ENCODE data around the gene MAN2B2.

Gene MAN2B2

DNA sequence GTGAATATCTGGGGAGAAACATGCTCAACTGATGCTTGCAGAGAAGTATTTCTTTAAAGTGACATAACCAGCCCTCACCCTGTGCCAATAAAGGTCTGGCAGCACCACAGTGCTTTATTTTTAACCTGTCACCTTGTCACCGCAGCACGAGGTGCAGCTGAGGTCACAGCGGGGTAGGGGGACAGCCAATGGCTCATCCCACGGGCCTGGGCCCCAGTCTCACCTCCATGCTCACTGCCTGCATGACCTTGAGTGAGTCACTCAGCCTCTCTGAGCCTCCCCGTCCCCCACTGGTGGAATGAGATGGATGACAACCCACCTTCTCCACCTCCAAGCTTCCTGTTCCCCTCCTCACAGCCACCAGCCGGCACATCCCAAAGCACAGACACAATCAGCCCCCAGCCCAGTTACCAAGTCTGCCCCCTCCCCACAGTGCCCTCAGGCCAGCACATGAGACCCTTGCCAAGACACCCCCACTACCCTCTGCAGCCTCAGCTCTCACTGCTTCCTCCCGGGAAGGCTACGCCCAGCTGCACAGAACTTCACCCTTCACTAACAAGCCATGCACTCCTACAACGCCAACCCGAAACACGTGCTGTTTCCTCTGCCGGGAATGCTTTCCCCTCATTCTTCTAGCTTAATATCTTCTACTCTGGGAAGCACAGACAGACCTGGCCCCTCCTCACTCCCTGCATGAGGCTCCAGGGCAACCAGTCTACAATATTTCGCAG is 24.9 kb upstream of the MAN2B2 start:
- no peaks in the 10 kb centered on the region for H3K9me3 Mint-ChIP-seq
- no peak for ATAC-seq (replicated peaks)

DNA sequence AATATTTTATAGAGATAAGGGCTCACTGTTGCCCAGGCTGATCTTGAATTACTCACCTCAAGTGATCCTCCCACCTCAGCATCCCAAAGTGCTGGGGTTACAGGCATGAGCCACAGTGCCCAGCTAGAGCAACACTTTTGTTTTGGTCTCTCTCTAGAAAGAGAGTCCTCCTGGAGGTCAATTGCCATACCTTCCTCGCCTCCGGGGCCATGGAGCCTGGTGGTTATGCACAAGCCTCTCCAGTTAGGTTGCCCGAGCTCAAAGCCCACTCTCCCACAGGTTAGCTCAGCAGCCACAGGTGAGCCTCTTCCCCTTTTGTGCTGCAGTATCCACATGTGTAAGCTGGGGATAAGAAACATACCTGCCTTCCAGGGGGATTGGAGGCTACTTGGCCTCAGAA is 24.2 kb upstream of the MAN2B2 start:
- no peaks in the 10 kb centered on the region for H3K9me3 Mint-ChIP-seq
- no peaks in the 10 kb centered on the region for H3K36me3 Mint-ChIP-seq (ENCODE audit: insufficient read depth)
- DNase-seq (no peak), ATAC-seq (replicated peaks) (no peak)
- no peak overlapping the region for H3K27ac Mint-ChIP-seq
- peaks cover 53 to 100% of the 10 kb centered on the region in 2 donors for H3K27me3 Mint-ChIP-seq
- H3K4me3 Mint-ChIP-seq: no peak overlapping the region
- H3K4me1 Mint-ChIP-seq (ENCODE audit: low read depth in 2 of 2): peaks cover 1 to 5% of the 10 kb centered on the region in 2 donors

More for the DNA sequence above, 24.9 kb upstream of the MAN2B2 start:
- Mint-ChIP-seq H3K27me3 (peaks cover 60 to 100% of the 10 kb centered on the region in 2 donors), H3K27ac (no peak overlapping the region), H3K36me3 (ENCODE audit: insufficient read depth) (no peaks in the 10 kb centered on the region), H3K4me1 (ENCODE audit: low read depth in 2 of 2) (peaks cover 1 to 5% of the 10 kb centered on the region in 2 donors), H3K4me3 (no peak overlapping the region)
- DNase-seq: no peak

DNA sequence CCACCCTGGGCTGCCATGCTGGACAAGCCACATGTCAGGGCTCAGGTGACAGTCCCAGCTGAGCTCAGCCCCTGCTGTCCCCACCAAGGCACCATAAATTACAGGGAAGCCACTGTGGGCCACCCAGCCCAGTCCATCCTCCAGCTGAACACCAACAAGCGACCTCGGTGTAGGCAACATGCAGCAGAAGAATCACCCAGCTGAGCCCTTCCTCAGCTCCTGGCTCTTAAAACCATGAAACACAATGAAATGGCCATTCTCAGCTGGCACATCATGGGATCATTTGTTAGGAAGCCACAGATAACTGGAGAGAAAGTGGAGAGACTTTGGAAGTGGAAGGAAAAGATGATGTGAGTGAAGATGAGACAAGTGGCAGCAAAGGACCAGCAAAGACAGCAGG is 23.3 kb upstream of the MAN2B2 start:
- DNase-seq (no peak), ATAC-seq (replicated peaks) (no peak)
- Mint-ChIP-seq H3K4me1 (ENCODE audit: low read depth in 2 of 2) (peaks cover under 1 to 5% of the 10 kb centered on the region in 2 donors), H3K27me3 (peaks cover 54 to 100% of the 10 kb centered on the region in 2 donors), H3K27ac (no peak overlapping the region), H3K36me3 (ENCODE audit: insufficient read depth) (no peaks in the 10 kb centered on the region), H3K4me3 (no peak overlapping the region), H3K9me3 (no peaks in the 10 kb centered on the region)

DNA sequence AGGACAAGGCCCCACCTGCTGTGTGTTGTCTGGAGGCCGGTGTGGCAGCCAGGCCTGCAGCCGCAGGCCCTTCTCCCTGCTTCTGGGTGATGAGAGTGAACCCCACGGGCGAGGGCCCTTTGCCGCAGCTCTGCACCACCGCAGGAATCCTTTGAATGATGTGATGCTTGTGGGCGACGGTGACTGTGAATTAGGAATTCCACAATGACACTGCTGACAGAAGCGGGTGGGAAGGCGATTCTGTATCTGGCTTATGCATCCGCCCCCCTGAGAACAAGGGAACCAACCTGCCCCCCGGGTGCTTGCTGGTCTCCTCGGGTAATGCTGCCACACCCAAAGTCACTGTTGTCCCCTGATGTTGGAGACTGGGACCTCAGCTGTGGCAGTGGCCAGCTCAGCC is 19.5 kb upstream of the MAN2B2 start:
- Mint-ChIP-seq H3K4me1 (ENCODE audit: low read depth in 2 of 2) (no peaks in the 10 kb centered on the region), H3K27ac (no peak overlapping the region), H3K9me3 (no peaks in the 10 kb centered on the region), H3K4me3 (no peak overlapping the region), H3K36me3 (ENCODE audit: insufficient read depth) (no peaks in the 10 kb centered on the region), H3K27me3 (peaks cover 49 to 100% of the 10 kb centered on the region in 2 donors)
- DNase-seq (no peak), ATAC-seq (replicated peaks) (no peak)

DNA sequence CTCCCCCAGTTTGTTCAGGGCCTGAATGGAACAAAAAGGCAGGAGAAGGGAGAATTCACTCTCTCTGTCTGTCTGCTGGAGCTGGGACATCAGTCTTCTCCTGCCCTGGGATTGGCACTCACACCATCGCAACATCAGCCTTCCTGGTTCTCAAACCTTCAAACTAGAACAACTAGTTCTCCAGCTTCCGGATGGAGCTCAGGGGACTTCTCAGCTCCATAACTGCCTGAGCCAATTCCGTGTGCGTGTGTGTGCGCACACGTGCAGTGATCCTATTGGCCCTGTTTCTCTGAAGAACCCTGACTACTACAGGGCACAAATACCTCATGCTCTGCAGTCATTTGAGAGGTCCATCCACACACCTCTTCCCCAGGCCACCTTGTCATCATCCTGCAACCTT is 18.7 kb upstream of the MAN2B2 start:
- no peak overlapping the region for H3K4me3 Mint-ChIP-seq
- H3K9me3 Mint-ChIP-seq: no peaks in the 10 kb centered on the region
- DNase-seq (no peak), ATAC-seq (replicated peaks) (no peak)
- no peak overlapping the region for H3K27ac Mint-ChIP-seq
- H3K4me1 Mint-ChIP-seq (ENCODE audit: low read depth in 2 of 2): peaks cover 0 to 6% of the 10 kb centered on the region in 2 donors
- H3K27me3 Mint-ChIP-seq: peaks cover 53 to 100% of the 10 kb centered on the region in 2 donors
- H3K36me3 Mint-ChIP-seq (ENCODE audit: insufficient read depth): no peaks in the 10 kb centered on the region

DNA sequence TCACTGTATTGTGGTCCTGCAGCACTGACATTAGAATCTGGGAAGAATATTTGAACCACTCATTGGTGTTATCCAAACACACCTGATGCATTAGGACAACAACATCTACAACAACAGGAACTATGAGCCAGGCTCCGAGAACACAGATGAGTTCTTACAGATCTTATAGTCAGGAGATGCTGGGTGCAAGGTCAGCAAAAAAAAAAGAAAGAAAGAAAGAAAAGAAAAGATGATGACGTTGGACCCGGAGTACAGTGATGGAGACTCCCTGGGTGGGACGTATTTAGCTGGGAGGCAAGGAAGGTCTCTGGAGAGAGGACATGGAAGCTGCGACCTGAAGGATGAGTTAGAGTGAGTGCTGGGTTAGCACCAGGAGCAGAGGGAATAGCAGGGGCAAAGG is 17.8 kb upstream of the MAN2B2 start:
- Mint-ChIP-seq H3K9me3 (no peaks in the 10 kb centered on the region), H3K4me1 (ENCODE audit: low read depth in 2 of 2) (peaks cover 0 to 11% of the 10 kb centered on the region in 2 donors), H3K27me3 (peaks cover 62 to 100% of the 10 kb centered on the region in 2 donors), H3K27ac (no peak overlapping the region), H3K36me3 (ENCODE audit: insufficient read depth) (no peaks in the 10 kb centered on the region), H3K4me3 (no peak overlapping the region)
- DNase-seq (no peak), ATAC-seq (replicated peaks) (no peak)

DNA sequence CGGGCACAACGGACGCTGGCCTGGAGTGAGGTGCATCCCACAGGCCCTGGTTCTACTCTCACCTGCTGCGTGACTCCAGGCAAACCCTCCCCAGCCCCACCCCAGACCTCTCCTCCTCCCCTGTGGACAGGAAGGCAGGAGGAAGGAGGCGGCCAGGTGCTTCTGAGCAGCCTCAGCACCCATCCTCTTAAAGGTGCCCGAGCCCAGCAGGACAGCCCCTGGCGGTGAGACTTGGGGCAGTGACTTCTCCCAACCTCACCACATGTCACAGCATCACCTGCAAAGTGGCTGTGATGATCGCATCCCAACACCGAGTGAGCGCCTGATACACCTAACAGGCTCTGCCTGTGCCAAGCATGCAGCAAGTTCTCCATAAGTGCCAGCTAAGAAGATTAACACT is 17.1 kb upstream of the MAN2B2 start:
- DNase-seq: no peak
- no peak for ATAC-seq (replicated peaks)
- Mint-ChIP-seq H3K27me3 (peaks cover 62 to 100% of the 10 kb centered on the region in 2 donors), H3K36me3 (ENCODE audit: insufficient read depth) (no peaks in the 10 kb centered on the region), H3K4me3 (no peak overlapping the region), H3K27ac (no peak overlapping the region), H3K4me1 (ENCODE audit: low read depth in 2 of 2) (peaks cover 0 to 11% of the 10 kb centered on the region in 2 donors), H3K9me3 (no peaks in the 10 kb centered on the region)

DNA sequence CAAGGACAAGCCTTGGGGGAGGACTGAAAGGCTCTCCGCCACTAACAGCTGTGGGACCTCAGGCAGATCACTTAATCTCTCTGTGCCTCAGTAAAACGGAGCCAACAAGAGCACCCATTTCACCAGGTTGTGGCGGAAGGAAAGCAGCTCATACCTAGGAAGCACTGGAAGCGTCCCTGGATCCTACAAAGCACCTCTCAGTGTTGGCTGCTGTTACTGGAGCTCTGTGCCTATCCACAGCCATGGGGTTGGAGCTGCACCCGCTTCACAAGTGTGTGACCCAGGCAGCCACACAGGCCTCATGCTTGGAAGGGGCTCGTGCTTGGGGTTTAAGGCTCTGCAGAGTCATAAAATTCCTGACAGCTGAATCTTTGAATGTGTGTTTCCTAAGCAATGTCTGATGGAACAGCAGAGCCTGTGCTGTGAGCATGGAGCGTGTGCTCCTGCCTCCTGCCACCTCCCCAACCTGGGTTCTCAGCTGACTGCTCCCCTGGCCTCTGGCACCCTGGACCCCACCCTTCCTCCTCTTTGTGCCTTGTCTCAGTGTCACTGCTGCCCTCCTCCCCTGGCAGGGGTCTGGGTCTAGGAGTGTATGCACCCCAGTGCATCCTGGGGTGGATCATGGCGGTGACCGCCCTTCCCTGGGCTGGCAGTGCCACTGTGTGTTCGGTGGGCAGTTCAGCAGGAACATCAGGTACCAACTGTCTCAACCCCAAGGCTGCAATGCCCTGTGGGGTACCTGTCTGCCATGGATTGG is 14.4 kb upstream of the MAN2B2 start:
- Mint-ChIP-seq H3K27me3 (peaks cover 64 to 89% of the 10 kb centered on the region in 2 donors), H3K36me3 (ENCODE audit: insufficient read depth) (no peaks in the 10 kb centered on the region), H3K27ac (no peak overlapping the region), H3K9me3 (no peaks in the 10 kb centered on the region), H3K4me1 (ENCODE audit: low read depth in 2 of 2) (peaks cover 0 to 14% of the 10 kb centered on the region in 2 donors), H3K4me3 (peak overlapping the region in 1 of 2 donors; percentile 17)
- ATAC-seq (replicated peaks): no peak
- DNase-seq: no peak

DNA sequence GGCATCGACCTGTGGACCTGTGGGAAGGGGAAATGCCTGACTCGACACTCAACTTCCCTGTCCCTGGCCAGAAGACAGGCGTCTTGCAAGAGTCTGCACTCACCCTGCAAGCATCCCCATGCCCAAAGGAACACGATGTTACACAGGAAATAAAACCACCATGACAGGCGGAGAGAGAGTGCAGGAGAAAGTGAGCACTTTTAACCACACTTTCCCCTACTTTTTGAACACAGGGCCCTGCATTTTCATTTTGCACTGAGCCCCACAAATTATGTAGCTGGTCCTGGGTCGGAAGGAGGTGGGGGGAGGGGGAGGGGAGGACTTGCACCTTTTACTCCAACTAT is 13.8 kb upstream of the MAN2B2 start:
- ATAC-seq (replicated peaks): no peak
- no peak for DNase-seq
- Mint-ChIP-seq H3K4me1 (ENCODE audit: low read depth in 2 of 2) (peaks cover 0 to 14% of the 10 kb centered on the region in 2 donors), H3K27me3 (peaks cover 66 to 89% of the 10 kb centered on the region in 2 donors), H3K4me3 (peak overlapping the region in 1 of 2 donors; percentile 17), H3K36me3 (ENCODE audit: insufficient read depth) (no peaks in the 10 kb centered on the region), H3K27ac (no peak overlapping the region), H3K9me3 (no peaks in the 10 kb centered on the region)

DNA sequence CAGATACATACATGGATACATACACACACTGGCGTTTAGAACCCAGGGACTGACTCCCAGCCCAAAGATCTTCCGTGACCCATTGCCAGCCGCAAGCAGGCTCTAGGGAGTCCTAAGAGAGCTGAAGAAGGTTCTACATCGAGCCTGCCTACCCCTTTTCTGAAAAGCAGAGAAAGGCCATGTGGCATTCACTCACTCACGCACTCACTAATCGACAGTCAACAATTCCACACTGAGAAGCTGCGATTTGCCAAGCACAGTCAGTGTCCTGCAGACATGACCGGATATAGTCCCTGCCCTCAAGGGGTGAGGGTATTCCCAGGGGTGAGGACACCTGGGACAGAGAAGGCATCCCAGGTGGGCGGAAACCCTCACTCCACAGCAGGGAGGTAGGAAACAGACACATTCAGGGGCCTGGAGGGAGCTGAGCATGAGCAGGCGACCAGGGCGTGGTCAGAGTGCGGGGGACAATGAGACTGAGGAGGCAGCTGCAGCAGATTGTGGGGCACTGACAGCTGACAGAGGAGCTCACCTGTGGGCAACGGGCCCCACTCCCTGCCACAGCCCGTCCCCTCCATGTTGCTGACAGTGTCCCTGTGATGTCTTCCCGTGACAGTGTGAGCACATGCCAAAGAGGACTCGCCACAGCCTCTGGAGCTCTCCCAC is 13.2 kb upstream of the MAN2B2 start:
- Mint-ChIP-seq H3K27ac (no peak overlapping the region), H3K27me3 (peaks cover 61 to 89% of the 10 kb centered on the region in 2 donors), H3K4me3 (peak overlapping the region in 1 of 2 donors; percentile 25), H3K9me3 (no peaks in the 10 kb centered on the region), H3K4me1 (ENCODE audit: low read depth in 2 of 2) (peaks cover 0 to 14% of the 10 kb centered on the region in 2 donors), H3K36me3 (ENCODE audit: insufficient read depth) (no peaks in the 10 kb centered on the region)
- ATAC-seq (replicated peaks) (no peak), DNase-seq (no peak)

DNA sequence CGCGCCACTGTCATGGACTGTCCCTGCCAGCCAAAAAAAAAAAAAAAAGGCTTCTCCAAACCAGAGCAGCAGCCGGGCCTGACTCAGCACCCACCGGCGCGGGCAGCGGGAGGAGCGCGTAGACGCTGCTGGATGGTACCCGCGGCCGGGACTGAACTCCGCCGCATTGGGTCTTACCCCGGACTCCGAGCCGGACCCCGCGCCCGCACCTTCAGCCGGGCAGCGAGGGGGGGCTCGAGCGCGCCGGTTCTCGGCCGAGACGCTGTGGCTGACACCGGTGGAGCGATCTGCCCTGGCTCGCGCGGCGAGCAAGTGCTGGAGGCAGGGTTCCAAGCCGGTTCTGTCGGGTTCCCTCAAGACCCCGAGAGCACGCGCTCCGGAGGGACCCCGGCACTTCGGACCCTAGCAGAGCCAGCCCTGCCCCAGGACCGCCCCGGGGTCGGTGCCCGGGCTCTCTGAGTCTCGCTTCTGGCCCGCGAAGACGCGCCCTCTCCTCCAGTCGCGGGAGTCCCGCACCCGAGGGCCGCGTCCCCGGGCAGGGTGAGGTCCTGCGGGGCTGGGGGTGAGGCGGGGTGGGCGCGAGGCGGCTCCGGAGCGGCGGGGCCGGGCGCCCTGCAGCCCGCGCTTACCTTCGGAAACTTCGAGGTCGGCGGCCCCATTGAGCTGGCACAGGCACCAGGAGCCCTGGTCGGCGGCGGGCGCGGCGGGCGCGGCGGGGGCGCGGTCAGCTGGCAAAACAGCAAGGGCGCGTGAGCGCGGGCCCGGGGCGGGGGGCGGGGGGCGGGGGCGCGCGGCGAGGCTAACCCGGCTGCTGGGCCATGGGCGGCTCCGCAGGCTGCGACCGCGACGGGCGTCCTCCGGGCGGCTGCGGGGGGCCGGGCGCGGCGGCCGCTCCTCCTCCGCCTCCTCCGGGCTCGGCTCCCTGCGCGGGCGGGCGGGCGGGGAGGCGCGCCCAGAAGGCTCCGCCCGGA is 11.8 kb upstream of the MAN2B2 start:
- Mint-ChIP-seq H3K4me3 (peak overlapping the region in 1 of 2 donors; percentile 25), H3K27me3 (peaks cover 59 to 84% of the 10 kb centered on the region in 2 donors)

DNA sequence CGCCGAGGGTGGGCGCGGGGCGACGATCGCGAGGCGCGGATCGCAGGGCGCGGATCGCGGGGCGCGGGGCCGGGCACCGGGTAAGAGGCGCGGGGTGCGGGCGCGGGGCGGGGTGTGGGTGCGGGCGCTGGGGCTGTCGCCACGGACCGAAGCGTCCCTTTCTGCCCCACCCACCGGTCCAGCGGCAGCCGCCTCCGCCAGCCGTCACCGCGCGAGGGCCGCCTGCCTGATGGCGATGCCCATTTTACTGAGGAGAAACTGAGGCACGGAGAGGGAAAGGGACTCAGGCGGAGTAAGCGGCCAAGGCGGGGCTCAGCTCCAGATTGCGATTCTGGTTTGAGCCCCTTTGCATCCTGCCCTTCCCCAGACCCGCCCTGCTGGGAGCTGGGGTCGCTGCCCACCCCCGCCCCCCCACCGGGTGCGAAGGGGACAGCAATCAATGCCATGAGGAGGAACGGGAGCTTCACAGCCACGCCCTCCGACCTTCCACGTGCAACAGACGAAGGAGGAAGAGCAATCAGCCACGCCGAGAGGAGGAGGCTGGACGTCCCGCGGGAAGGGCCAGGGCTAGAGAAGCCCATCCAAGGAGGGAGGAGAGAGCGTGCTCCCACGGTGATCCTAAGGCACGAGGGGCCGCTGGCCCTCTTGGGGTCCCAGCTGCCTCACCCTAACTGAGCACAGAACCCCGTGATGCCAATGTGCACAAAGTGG is 10.9 kb upstream of the MAN2B2 start:
- DNase-seq: no peak
- peaks cover 50 to 75% of the 10 kb centered on the region in 2 donors for H3K27me3 Mint-ChIP-seq
- no peak overlapping the region for H3K4me3 Mint-ChIP-seq
- H3K4me1 Mint-ChIP-seq (ENCODE audit: low read depth in 2 of 2): peaks cover 0 to 14% of the 10 kb centered on the region in 2 donors
- H3K36me3 Mint-ChIP-seq (ENCODE audit: insufficient read depth): no peaks in the 10 kb centered on the region
- no peak overlapping the region for H3K27ac Mint-ChIP-seq
- no peak for ATAC-seq (replicated peaks)
- H3K9me3 Mint-ChIP-seq: no peaks in the 10 kb centered on the region

More for the DNA sequence above, 11.8 kb upstream of the MAN2B2 start:
- DNase-seq: no peak
- H3K36me3 Mint-ChIP-seq (ENCODE audit: insufficient read depth): no peaks in the 10 kb centered on the region
- ATAC-seq (replicated peaks): no peak
- H3K9me3 Mint-ChIP-seq: no peaks in the 10 kb centered on the region
- H3K27ac Mint-ChIP-seq: no peak overlapping the region
- peaks cover 0 to 14% of the 10 kb centered on the region in 2 donors for H3K4me1 Mint-ChIP-seq (ENCODE audit: low read depth in 2 of 2)

Data from effector memory CD8-positive, alpha-beta T cell (primary cell).